ENCODE data around the gene ZNFX1. TPM values are rescaled to one million over a fixed set of nuclear protein-coding genes. Genes with fewer than 3 reads are reported as not detected.

Gene ZNFX1
- total RNA-seq, 1 experiment from 2014 or later, result 11.0 TPM

- TF ChIP-seq AR (CRISPR knock-in tag; IDR thresholded peaks at IDR 0.05) (peak; percentile 37; the same call in 1 of the 2 replicates), ZNF121 (CRISPR knock-in tag; IDR thresholded peaks at IDR 0.05) (no peak), KAT7 (CRISPR knock-in tag; IDR thresholded peaks at IDR 0.05; ENCODE audit: borderline replicate concordance) (peak; percentile 66), IRF1 (CRISPR knock-in tag; IDR thresholded peaks at IDR 0.05) (0 out of 2 replicates have a peak, but pooled peaks have one; percentile 18), E2F5 (CRISPR knock-in tag; IDR thresholded peaks at IDR 0.05) (peak; percentile 100), ELF4 (CRISPR knock-in tag; IDR thresholded peaks at IDR 0.05; ENCODE audit: low read depth) (peak; percentile 81; the same call in 1 of the 2 replicates), SMAD3 (CRISPR knock-in tag; IDR thresholded peaks at IDR 0.05; ENCODE audit: borderline replicate concordance) (peak; percentile 58; the same call in 1 of the 2 replicates), SP1 (CRISPR knock-in tag; conservative IDR thresholded peaks at IDR 0.05) (peak; percentile 89), ZNF232 (CRISPR knock-in tag; IDR thresholded peaks at IDR 0.05) (no peak; the same call in 1 of the 2 replicates), FOXP4 (CRISPR knock-in tag; IDR thresholded peaks at IDR 0.05) (peak; percentile 68), MAX (CRISPR knock-in tag; IDR thresholded peaks at IDR 0.05) (peak; percentile 72; the same call in 1 of the 2 replicates), MYBL2 (CRISPR knock-in tag; IDR thresholded peaks at IDR 0.05) (peak; percentile 63; the same call in 1 of the 2 replicates), NFYB (CRISPR knock-in tag; conservative IDR thresholded peaks at IDR 0.05; ENCODE audit: low read depth) (no peak; the same call in 1 of the 2 replicates), ATF1 (CRISPR knock-in tag; IDR thresholded peaks at IDR 0.05) (no peak), ZNF396 (CRISPR knock-in tag; IDR thresholded peaks at IDR 0.05; ENCODE audit: borderline replicate concordance) (no peak), FOXP1 (CRISPR knock-in tag; IDR thresholded peaks at IDR 0.05; ENCODE audit: borderline replicate concordance) (peak; percentile 60; the same call in 1 of the 2 replicates), PREB (CRISPR knock-in tag; IDR thresholded peaks at IDR 0.05; ENCODE audit: borderline replicate concordance) (0 out of 2 replicates have a peak, but pooled peaks have one; percentile 82), JAZF1 (CRISPR knock-in tag; IDR thresholded peaks at IDR 0.05) (0 out of 2 replicates have a peak, but pooled peaks have one; percentile 39), RELA (CRISPR knock-in tag; IDR thresholded peaks at IDR 0.05; ENCODE audit: borderline replicate concordance) (no peak), ZNF317 (CRISPR knock-in tag; IDR thresholded peaks at IDR 0.05; ENCODE audit: borderline replicate concordance, low read depth) (no peak), ZNF263 (CRISPR knock-in tag; IDR thresholded peaks at IDR 0.05; ENCODE audit: low read depth) (peak; percentile 55; the same call in 1 of the 2 replicates), TP53 (CRISPR knock-in tag; IDR thresholded peaks at IDR 0.05) (peak; percentile 80; the same call in 1 of the 2 replicates), SMAD4 (CRISPR knock-in tag; IDR thresholded peaks at IDR 0.05) (no peak; the same call in 1 of the 2 replicates), SOX15 (CRISPR knock-in tag; IDR thresholded peaks at IDR 0.05) (no peak), ATF6 (CRISPR knock-in tag; IDR thresholded peaks at IDR 0.05) (no peak), GABPB1 (CRISPR knock-in tag; IDR thresholded peaks at IDR 0.05) (peak; percentile 85), CREB1 (CRISPR knock-in tag; IDR thresholded peaks at IDR 0.05) (0 out of 2 replicates have a peak, but pooled peaks have one; percentile 79), ZBTB21 (CRISPR knock-in tag; IDR thresholded peaks at IDR 0.05; ENCODE audit: borderline replicate concordance) (no peak)
Measured at GRCh38 chr20:49278036-49278817, at the start of gene ZNFX1 (continued).

Measured in WTC11 (cell line).